COLO829 (cell line): ENCODE measurements around the gene ERGIC3.

ENCODE experiments used
- DNase-seq: peaks from one replicate; pipeline ENCODE4 v3.0.0; 2012; ENCODE audit warnings: low spot score

The ERGIC3 gene

GRCh38 chr20:35598899-35599775 is 57.3 kb downstream of the ERGIC3 start:
- no peak for DNase-seq

- no peak for DNase-seq
Measured at GRCh38 chr20:35599776-35600120, 57.9 kb downstream of the ERGIC3 start.

DNA sequence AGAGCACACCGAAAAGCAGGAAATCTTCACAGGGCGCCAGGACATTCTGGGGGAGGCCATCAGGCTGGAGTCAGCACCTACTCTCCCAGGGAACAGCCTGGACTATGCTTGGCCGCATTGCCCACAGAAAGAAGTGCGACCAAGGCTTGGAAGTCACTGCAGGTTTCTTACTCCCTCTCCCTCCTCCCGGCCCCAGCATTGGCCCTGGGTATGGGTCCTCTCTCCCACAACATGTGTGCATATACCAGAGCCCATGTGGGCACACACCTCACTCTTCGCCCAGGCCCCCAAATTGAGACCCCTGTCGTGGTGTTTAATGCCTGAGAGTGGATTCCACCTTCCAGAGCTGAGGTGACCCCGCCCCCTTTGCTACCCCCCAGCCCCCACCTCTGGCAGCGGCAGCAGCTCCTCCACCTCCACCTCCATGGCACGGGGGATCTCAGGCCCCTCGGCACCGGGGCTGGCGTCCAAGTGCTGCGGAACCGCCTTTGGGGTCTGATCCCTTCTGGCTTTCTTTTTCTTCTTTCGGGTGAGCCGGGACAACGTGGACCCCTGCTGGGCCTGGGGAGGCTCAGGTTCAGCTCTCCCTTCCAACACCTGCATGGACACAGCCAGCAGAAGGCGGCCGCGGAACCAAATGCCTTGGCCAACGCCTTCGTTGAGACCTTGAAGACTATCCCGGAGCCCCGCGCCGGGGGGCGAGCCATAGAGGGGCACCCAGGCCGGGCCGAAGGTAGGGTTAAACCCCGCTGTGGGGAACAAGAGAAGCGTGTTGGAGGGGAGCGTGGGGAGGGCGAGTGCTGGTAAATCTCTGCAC is 58.5 kb downstream of the ERGIC3 start:
- no peak for DNase-seq

DNA sequence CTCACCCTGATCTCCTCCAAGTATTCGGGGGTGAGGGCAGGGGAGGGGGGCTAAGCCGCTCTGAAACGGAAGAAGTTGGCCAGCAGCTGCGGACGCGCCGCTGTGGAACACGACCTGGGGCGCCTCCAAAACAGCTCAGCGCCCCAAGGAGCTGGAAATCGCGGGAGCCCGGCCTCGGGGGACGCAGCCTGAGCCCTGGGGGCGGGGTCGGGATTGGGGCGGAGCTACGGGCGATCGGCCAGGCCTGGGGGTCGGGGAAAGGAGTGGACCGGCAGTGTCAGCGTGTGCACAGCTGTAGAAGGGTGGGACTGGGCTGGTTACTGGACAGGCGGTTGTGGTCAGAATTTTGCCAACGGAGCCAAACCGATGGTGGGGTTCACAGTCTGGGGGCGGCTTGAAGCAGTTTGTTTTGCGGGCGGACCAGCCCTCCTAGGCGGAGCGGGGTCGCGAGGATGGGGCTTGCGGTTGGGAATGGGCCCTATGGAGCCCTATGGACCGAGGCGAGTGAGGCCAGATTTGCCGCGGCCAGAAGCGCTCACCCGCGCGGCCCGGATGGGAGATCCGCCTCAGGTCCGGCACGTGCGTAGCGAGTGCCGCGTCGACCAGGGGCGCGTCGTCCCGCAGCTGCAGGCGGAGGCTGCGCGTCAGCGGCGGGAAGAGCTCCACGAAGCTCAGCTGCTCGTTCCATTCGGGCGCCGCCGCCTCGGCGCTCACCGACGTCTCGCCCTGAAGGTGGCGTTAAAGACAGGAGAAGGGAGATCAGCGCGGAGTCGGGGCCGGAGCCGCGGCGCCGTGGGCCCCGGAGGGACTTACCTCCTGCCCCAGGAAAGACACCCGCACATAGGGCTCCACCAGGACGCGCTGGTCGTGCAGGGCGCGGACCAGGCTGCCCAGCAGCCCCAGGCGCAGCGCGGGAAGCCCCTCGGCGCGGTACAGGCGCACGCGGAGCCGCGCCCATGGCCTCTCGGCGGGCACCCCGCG is 59.4 kb downstream of the ERGIC3 start:
- peak; percentile 40 for DNase-seq

- DNase-seq: no peak
Measured at GRCh38 chr20:35601990-35602389, 60.1 kb downstream of the ERGIC3 start.

- no peak for DNase-seq
Measured at GRCh38 chr20:35602851-35603495, 61.1 kb downstream of the ERGIC3 start.

- DNase-seq: no peak
Measured at GRCh38 chr20:35603695-35604448, 62.0 kb downstream of the ERGIC3 start.

DNA sequence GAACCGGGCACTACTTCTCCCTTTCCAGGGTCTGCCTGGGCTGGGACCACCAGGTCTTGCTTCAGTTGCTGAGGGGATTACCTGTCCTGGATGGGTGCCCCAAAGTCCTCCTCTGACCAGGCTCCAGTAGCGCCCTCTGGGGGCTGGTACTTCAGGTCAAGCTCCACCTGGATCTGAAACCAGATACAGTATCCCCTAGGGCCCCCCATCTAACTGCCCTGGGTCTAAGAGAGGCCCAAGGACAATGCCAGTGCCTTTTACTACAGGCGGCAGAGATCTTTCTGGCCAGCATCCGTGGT is 62.5 kb downstream of the ERGIC3 start:
- DNase-seq: no peak

DNA sequence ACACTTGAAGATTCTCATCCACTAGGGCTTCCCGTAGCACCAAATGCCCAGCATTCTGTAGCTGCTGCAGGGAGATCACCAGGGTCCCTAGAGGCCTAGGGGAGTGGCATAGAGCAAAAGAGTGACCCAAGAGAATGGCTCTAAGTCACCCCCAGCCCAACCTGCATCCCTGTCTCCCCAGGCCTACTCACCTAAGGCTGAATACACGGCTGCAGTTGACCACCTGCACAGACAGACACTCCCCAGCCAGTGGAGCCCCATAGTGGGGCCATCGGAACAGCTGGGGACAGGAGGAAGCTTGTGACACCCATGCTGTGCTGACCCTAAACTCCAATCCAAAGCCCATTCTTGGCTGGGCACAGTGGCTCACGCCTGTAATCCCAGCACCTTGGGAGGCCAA is 64.2 kb downstream of the ERGIC3 start:
- no peak for DNase-seq
